Activated naive CD4-positive, alpha-beta T cell treated with anti-CD3 and anti-CD28 coated beads for 36 hours (primary cell): Measurements from ENCODE around the gene LHX2. TPM values are rescaled to one million over a fixed set of nuclear protein-coding genes. Genes with fewer than 3 reads are reported as not detected.
A peak's percentile ranks its signal among the peaks of the same experiment; 100 is the strongest.
"Not testable (repeated sequence)": the region's sequence is repeated elsewhere in the genome, so short reads cannot be mapped to it uniquely, and the experiment has no call there.

Source experiments
- CTCF ChIA-PET: fragments of 350-600 bp; sonication (Branson Sonifier 250); formaldehyde crosslinking; loops from one replicate; lab custom pipeline; 2021; ENCODE audit warnings: antibody characterized with exemption; lab: Charles Lee
- DNase-seq: peaks from one replicate; pipeline ENCODE4 v3.0.0-alpha.2; 2020
- H3K27ac Mint-ChIP-seq: one replicate; pipeline ENCODE4 v1.8.0; 2021; ENCODE audit warnings: mild to moderate bottlenecking, mixed read lengths
- H3K27me3 Mint-ChIP-seq: one replicate; pipeline ENCODE4 v1.8.0; 2021; ENCODE audit warnings: low read depth, mixed read lengths
- H3K36me3 Mint-ChIP-seq: one replicate; pipeline ENCODE4 v1.8.0; 2021; ENCODE audit warnings: low read depth, mixed read lengths
- H3K4me1 Mint-ChIP-seq: one replicate; pipeline ENCODE4 v1.8.0; 2021; ENCODE audit warnings: low read depth, mixed read lengths
- H3K4me3 Mint-ChIP-seq: one replicate; pipeline ENCODE4 v1.8.0; 2021; ENCODE audit warnings: mild to moderate bottlenecking, moderate library complexity, mixed read lengths
- H3K9me3 Mint-ChIP-seq: one replicate; pipeline ENCODE4 v1.8.0; 2021; ENCODE audit warnings: mixed read lengths
- intact Hi-C: fragments of 100-400 bp; cut with micrococcal nuclease; formaldehyde crosslinking; loops from one replicate; pipeline ENCODE4 v1.15.1; 2023
- total RNA-seq, 2 experiments: library from RNA; stranded (reverse); gene quantifications; one replicate each; pipeline ENCODE4 v1.2.3, GENCODE V29; 2021

LHX2 gene, protein sequence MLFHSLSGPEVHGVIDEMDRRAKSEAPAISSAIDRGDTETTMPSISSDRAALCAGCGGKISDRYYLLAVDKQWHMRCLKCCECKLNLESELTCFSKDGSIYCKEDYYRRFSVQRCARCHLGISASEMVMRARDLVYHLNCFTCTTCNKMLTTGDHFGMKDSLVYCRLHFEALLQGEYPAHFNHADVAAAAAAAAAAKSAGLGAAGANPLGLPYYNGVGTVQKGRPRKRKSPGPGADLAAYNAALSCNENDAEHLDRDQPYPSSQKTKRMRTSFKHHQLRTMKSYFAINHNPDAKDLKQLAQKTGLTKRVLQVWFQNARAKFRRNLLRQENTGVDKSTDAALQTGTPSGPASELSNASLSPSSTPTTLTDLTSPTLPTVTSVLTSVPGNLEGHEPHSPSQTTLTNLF
- not detected for total RNA-seq

DNA sequence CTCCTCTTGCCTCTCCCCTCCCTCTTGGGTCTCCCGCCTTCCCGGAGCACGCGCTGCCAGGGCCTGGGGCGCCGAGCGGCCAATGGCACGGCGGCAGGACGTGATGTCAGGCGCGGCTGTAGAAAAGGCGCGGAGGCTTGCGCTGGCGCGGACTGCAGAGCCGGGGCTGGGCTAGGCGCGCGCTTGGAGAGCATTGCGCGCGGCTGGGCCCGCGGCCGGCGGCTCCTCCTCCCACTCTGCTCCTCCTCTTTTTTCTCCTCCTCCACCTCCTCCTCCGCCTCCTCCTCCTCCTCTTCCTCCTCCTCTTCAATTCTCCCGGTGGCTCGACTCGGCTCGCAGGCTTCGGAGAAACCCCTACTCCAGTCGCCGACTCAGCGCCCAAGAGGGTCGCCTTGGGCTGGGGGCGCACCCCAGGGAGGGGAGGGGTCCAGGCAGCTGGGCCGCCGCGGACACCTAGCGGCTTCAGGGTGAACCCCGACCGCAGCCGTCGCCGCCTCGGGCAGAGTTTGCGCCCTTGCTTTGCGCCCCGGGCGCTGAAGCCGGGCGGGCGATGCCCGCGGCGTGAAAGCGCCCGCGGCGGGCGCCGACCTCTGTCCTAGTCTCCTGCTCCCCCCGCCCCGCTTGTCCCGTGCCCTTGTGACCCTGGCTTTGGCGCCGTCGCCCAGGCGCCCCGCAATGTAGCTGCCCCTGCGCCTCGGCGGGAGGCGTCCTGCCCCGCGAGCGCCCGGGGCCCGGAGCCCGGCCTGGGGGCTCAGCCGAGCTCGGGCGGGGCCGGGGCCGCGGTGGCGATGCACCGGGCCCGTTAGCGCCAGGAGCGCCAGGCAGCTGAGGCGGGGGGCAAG lies at the start of gene LHX2:
Gene LHX2, plus strand, starts transcription at position 309 of the 842 bp plus-strand sequence. CDS start 581 bp downstream, outside the sequence.
- Mint-ChIP-seq H3K27ac (no peak within 1 kb of the TSS), H3K27me3 (peaks cover 75% of the 10 kb centered on the region), H3K4me3 (peak within 1 kb of the TSS; percentile 43), H3K36me3 (no peaks in the 10 kb centered on the region), H3K4me1 (peaks cover 53% of the 10 kb centered on the region), H3K9me3 (no peaks in the 10 kb centered on the region)
- CTCF ChIA-PET: interaction anchor here (0.9 kb wide), 1 partner anchor 14 kb away, joined by 3 read pairs; no protein-coding TSS in a partner anchor
- DNase-seq: peak; percentile 71
- intact Hi-C loops: loop anchor here (1.0 kb wide), 1 partner anchor 8 kb away; no protein-coding TSS in a partner anchor

DNA sequence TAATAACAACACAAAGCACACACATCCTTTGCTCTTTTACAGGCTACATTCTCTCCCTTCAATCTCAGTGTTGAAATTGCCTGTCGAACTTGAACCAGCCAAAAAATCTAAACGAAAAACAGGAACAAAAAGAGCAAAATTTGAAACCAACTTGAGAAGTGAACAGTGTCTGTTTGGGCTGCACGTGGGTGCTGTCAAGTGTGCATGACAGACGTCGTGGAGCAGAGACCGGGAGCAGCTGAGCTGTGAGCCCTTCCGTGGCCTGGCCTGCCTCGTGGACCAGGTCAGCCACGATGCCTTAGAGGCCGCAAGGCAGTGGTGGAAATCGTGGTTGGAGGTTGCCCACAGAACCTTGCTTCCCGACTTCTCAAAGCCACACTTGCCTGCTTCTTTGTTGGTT lies 46.8 kb upstream of the LHX2 start:
- H3K4me3 Mint-ChIP-seq: no peak overlapping the region
- H3K4me1 Mint-ChIP-seq: no peaks in the 10 kb centered on the region
- CTCF ChIA-PET: interaction anchor here (0.6 to 1.7 kb wide), 2 partner anchors 31 to 278 kb away, joined by 3 read pairs; no protein-coding TSS in a partner anchor
- no peaks in the 10 kb centered on the region for H3K36me3 Mint-ChIP-seq
- intact Hi-C loops: no loop called here
- no peaks in the 10 kb centered on the region for H3K9me3 Mint-ChIP-seq
- no peak for DNase-seq
- H3K27ac Mint-ChIP-seq: no peak overlapping the region
- H3K27me3 Mint-ChIP-seq: peaks cover 30% of the 10 kb centered on the region

DNA sequence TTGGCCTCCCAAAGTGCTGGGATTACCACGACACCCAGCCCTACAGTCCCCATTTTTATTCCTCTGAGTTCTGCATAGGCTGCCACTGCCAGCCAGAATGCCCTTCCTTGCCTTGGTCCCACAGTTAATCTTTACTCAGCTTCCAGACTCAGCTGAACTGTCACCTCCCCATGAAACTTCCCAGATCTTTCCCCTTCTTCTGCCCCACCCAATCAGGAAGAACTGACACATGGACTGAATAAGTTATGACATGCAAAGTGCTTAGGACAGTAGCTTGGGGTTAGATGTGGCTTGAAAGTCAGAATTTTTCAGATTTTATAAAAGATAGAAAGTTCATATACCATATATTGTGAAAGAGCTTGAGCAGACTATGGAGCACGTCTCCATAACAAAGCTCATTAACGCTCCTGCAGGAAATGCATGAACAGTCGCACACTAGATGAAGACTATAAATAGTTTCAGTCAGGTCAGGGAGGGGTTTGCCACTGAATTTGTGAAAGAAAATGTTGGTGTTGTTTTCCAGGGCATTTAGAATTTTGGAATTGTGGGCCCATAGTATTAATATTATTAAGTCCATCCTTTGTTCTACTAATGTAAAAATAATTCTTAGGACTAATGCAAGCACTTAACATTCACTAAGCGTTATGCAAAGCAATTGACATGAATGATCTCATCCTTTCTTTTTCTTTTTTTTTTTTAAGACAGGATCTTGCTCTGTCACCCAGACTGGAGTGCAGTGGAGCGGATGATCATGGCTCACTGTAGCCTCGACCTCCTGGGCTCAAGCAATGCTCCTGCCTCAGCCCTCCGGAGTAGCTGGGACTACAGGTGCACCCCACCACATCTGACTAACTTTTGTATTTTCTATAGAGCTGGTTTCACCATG lies 45.5 kb upstream of the LHX2 start:
- Mint-ChIP-seq H3K27me3 (peaks cover 27% of the 10 kb centered on the region), H3K9me3 (no peaks in the 10 kb centered on the region), H3K4me3 (no peak overlapping the region), H3K36me3 (no peaks in the 10 kb centered on the region), H3K27ac (no peak overlapping the region), H3K4me1 (no peaks in the 10 kb centered on the region)
- intact Hi-C loops: no loop called here
- CTCF ChIA-PET: interaction anchor here (1.4 to 1.7 kb wide), 2 partner anchors 30 to 75 kb away, joined by 3 to 4 read pairs; no protein-coding TSS in a partner anchor
- DNase-seq: no peak

DNA sequence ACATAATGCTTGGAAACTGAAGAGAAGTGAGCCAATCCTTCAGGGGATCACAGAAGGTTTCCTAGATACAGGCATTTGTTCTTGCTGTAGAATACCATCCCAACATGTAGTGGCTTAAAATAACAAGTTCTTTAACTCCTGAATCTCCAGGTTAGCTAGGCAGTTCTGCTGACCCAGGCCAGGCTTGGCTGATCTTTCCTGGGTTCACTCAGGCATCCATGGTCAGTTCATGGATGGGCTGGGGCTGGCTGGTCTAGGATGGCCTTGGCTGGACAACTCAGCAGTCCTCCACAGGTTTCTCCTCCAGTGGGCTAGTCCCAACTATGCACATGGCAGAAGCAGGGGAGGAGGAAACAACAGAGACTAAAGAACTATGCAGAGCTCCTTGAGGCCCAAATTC lies 44.2 kb upstream of the LHX2 start:
- H3K27me3 Mint-ChIP-seq: peaks cover 20% of the 10 kb centered on the region
- intact Hi-C loops: no loop called here
- CTCF ChIA-PET: no interaction called here
- H3K36me3 Mint-ChIP-seq: no peaks in the 10 kb centered on the region
- no peak for DNase-seq
- H3K27ac Mint-ChIP-seq: no peak overlapping the region
- H3K4me1 Mint-ChIP-seq: no peaks in the 10 kb centered on the region
- H3K4me3 Mint-ChIP-seq: no peak overlapping the region
- H3K9me3 Mint-ChIP-seq: no peaks in the 10 kb centered on the region

DNA sequence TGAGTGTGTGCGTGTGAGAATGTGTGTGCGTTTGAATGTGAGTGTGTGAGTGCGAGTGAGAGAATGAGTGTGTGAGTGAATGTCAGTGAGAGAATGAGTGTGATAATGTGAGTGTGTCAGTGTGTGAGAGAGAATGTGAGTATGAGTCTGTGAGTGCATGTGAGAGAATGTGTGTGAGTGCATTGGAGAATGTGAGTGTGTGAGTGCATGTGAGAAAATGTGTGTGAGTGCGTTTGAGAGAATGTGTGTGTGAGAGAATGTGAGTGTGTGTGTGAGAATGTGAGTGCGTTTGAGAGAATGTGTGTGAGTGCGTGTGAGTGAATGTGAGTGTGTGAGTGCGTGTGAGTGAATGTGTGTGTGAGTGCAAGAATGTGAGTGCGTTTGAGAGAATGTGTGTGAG lies 39.0 kb upstream of the LHX2 start:
- Mint-ChIP-seq H3K4me1 (no peaks in the 10 kb centered on the region), H3K27me3 (peaks cover 6% of the 10 kb centered on the region), H3K4me3 (no peak overlapping the region), H3K36me3 (no peaks in the 10 kb centered on the region), H3K9me3 (no peaks in the 10 kb centered on the region), H3K27ac (no peak overlapping the region)
- no peak for DNase-seq
- CTCF ChIA-PET: no interaction called here
- intact Hi-C loops: no loop called here

DNA sequence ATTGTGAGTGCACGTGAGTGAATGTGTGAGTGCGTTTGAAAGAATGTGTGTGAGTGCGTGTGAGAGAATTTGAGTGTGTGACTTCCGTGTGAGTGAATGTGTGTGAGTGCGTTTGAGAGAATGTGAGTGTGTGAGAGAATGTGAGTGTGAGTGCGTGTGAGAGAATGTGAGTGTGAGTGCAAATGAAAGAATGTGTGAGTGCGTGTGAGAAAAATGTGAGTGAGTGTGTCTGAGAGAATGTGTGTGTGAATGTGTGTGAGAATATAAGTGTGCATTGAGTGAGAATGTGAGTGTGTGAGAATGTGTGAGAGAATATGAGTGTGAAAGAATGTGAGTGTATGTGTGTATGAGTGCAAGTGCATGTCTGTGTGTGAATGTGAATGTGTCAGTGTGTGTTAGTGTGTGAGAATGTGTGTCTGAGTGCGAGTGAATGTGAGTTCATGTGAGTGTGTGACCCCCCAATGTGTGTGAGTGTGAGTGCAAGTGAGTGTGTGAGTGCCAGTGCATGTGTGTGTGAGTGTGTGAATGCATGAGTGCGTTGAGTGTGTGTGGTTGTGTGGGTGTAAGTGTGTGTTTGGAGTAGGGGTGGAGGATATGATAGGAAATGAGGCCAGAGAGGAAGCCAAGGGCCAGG lies 37.9 kb upstream of the LHX2 start:
- Mint-ChIP-seq H3K4me1 (no peaks in the 10 kb centered on the region), H3K27me3 (peaks cover 3% of the 10 kb centered on the region), H3K4me3 (no peak overlapping the region), H3K27ac (no peak overlapping the region), H3K9me3 (no peaks in the 10 kb centered on the region), H3K36me3 (no peaks in the 10 kb centered on the region)
- CTCF ChIA-PET: no interaction called here
- intact Hi-C loops: no loop called here
- DNase-seq: no peak

DNA sequence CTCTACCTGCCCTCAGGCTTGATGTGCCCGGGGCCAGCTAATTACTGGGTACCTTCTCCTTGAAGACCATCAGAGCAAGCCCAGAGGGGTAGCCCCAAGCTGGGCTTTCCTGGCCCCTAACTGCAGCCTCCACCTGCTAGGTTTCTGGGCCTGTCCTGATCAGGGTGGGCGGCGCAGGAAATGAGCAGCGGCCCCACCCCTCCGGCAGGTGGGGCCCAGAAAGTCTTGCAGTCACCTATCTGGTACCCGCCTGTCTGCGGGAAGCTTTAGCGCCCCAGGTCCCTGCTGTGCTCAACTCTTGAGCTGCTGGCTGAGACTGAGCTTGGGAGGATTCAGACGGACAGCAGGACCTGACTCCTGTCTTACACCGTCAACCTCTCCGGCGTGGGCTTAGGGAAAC lies 37.1 kb upstream of the LHX2 start:
- Mint-ChIP-seq H3K9me3 (no peaks in the 10 kb centered on the region), H3K27ac (no peak overlapping the region), H3K4me1 (no peaks in the 10 kb centered on the region), H3K4me3 (no peak overlapping the region), H3K36me3 (no peaks in the 10 kb centered on the region), H3K27me3 (peaks cover 7% of the 10 kb centered on the region)
- intact Hi-C loops: no loop called here
- CTCF ChIA-PET: no interaction called here
- no peak for DNase-seq

DNA sequence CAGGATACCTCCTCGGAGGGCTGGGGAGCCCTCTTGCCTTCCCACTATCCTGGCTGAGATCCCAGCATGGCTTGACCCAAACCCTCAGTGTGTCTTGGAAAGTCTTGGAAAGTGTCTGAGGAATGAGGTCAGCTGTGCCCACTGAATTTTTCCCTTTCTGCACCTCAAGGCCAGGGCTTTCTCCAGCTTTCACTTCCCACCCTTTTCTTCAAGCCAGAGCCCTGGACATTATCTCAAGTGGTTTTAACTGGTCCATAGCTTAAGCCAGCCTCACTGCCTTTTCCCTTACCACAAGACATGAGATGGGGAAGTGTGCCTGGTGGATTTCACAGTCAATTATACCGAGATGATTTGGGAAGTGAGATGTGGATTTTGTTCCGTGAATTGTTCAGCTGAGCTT lies 35.7 kb upstream of the LHX2 start:
- CTCF ChIA-PET: interaction anchor here (0.6 to 0.7 kb wide), 2 partner anchors 8 to 1634 kb away, joined by 3 read pairs; no protein-coding TSS in a partner anchor
- Mint-ChIP-seq H3K27ac (no peak overlapping the region), H3K27me3 (peaks cover 20% of the 10 kb centered on the region), H3K9me3 (no peaks in the 10 kb centered on the region), H3K4me1 (no peaks in the 10 kb centered on the region), H3K36me3 (no peaks in the 10 kb centered on the region), H3K4me3 (no peak overlapping the region)
- intact Hi-C loops: no loop called here
- DNase-seq: no peak

DNA sequence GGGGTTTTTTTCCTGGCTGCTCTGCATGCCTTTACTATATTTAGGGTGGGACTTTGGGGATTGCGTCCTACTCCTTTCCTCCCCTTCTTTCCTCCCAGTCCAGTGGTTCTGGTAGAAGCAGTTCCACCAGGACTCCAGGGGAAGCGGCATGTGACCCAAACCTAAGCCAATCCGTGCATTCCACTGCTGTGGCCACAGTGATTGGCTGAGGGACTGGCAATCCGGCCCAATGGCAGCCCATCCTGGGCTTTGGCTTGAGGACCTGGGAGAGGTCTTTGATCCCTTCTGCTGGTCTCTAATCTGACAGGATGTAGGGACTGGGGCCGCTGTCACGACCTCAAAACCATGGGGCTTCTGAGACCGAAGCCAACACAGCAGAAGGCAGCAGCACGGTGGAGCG lies 35.0 kb upstream of the LHX2 start:
- H3K27me3 Mint-ChIP-seq: peaks cover 22% of the 10 kb centered on the region
- H3K27ac Mint-ChIP-seq, H3K9me3 Mint-ChIP-seq, CTCF ChIA-PET, DNase-seq, H3K4me3 Mint-ChIP-seq, H3K4me1 Mint-ChIP-seq, intact Hi-C loops, H3K36me3 Mint-ChIP-seq: not testable (repeated sequence)

DNA sequence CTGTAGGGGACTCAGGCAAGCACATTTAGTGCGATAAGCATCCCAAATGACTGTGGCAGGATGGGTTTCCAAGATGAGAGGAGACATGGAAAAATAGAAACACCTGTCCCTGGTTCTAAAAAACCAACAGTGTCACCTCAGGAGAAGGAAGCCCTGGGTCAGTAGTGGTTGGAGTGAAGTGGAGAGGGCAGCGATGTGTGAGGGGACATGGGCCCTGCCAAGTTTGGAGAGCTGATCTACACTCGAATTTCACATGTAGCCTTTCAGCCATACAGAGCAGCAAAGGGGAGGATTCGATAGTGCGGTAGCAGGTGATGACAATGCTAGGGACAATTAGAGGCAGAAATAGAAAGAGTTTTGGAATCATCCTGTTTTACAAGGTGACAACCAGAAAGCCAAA lies 32.6 kb upstream of the LHX2 start:
- intact Hi-C loops: no loop called here
- H3K27ac Mint-ChIP-seq: no peak overlapping the region
- peaks cover 26% of the 10 kb centered on the region for H3K27me3 Mint-ChIP-seq
- H3K4me1 Mint-ChIP-seq: no peaks in the 10 kb centered on the region
- no peaks in the 10 kb centered on the region for H3K36me3 Mint-ChIP-seq
- no peak overlapping the region for H3K4me3 Mint-ChIP-seq
- CTCF ChIA-PET: interaction anchor here (0.5 kb wide), 1 partner anchor 18 kb away, joined by 4 read pairs; no protein-coding TSS in a partner anchor
- no peaks in the 10 kb centered on the region for H3K9me3 Mint-ChIP-seq
- no peak for DNase-seq

DNA sequence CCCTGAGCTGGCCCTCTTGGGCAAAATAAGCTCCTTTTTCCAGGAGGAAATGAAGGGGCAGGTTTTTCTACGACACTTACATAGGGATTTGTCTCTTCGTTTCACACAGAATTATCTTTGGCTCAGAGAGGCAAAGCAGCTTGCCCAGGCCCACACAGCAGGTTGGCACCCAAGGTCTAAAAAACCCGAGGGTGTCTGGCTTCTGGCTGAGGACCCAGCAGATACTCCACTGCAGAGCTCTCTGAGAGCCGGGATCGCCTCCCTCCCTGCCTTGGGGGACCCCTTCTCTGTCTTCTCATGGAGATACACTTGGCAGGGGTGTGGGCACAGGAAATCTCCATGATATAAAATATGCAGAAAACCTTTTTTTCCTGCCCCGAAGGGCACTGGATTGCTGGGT lies 29.0 kb upstream of the LHX2 start:
- H3K27me3 Mint-ChIP-seq: peaks cover 29% of the 10 kb centered on the region
- H3K27ac Mint-ChIP-seq: no peak overlapping the region
- CTCF ChIA-PET: interaction anchor here (0.6 kb wide), 1 partner anchor 177 kb away, joined by 4 read pairs; no protein-coding TSS in a partner anchor
- H3K36me3 Mint-ChIP-seq: no peaks in the 10 kb centered on the region
- no peak overlapping the region for H3K4me3 Mint-ChIP-seq
- intact Hi-C loops: no loop called here
- no peak for DNase-seq
- H3K4me1 Mint-ChIP-seq: no peaks in the 10 kb centered on the region
- H3K9me3 Mint-ChIP-seq: no peaks in the 10 kb centered on the region
